ENCODE data around the gene EFCAB14.
"Not testable (repeated sequence)": the region's sequence is repeated elsewhere in the genome, so short reads cannot be mapped to it uniquely, and the experiment has no call there.

EFCAB14 gene

GRCh38 chr1:46721686-46722205, 2.8 kb upstream of the EFCAB14 start:
- no peak for DNase-seq

DNA sequence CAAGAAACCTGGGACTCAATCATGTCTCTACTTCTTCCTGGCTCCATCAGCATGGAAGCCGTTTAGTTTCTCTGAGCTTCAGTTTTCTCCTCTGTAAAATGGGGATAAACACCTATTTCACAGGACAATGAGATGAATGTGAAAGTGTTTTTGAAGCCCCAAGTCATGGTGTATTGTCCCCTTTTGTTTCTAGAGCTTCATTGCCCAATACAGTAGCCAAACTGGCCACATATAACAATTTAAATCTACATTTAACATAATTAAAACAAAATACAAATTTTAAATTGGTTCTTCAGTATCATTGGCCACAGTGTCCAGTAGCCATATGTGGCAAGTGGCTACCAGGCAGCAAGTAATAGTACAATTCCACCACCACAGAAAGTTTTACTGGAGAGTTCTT, 2.3 kb upstream of the EFCAB14 start:
- DNase-seq = no peak

DNA sequence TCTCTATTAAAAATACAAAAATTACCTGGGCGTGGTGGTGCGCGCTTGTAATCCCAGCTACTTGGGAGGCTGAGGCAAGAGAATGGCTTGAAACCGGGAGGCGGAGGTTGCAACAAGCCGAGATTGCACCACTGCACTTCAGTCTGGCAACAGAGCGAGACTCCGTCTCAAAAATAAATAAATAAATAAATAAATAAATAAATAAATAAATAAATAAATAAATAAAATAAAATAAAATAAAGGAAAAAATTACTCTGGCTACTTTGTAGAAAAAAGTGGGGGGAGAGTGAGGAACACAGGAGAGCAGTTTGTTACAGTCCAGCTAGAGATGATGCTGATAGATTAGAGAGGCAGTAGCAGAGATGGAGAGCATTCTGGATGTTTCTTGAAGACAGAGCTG, 1.4 kb upstream of the EFCAB14 start:
- not testable (repeated sequence) for DNase-seq

DNA sequence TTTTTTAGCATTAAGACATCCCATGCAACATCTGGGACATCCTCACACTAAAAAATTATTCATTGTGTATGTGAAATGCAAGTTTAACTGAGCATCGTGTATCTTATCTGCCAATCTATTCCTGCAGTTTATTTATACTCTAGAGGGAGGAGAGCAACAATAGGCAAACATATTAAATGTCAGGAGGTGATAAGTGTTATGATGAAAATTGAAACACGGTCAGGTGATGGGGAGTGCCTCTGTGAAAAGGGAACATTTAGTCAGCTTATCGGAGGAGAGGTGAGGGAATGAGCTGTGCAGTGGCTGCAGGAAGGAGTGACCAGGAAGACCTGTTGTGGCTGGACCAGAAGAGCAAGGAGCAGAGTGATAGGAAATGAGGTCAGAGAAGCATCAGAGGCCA, 775 bp upstream of the EFCAB14 start:
- DNase-seq = no peak

DNA sequence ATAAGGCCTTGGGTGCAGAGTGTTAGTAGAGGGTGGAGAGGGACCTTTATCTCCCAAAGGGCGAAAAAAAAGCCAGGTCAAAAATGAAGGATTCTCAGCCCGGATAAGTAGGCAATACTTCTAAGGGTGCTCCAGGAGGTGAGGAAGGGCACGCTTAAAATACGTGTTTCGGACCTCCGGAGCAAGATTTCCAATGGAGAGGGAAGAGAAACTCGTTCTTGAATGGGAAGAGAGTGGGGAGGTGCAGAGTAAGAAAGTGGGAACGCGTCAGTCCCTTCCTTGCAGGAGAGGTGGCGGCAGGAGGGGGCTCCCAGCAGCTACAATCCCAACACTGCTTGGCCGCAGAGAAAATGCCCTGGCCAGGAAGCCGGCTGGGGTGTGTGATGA, 581 bp downstream of the EFCAB14 start:
- DNase-seq = no peak

DNA sequence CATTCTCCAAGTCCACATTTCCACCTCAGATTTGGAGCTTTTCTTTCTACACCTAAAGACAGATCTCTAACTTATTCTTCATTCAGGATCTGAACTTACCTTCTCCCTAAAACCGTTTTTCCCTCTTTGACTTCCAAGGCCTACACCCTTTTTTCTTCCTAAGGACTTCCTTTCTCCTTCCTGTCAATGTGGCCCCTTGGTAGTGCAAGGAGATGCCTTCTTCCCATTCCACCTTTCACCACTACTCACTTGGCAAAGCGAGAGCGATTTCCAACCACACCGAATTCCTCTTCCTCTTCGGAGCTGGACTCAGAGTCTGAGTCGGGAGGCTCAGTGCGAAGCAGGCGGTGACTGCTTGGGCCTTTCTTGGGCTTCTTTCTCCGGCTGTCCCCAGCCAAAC, 1.3 kb downstream of the EFCAB14 start:
- DNase-seq = no peak

- DNase-seq = no peak
Measured at GRCh38 chr1:46714976-46715375, 3.9 kb downstream of the EFCAB14 start.

DNA sequence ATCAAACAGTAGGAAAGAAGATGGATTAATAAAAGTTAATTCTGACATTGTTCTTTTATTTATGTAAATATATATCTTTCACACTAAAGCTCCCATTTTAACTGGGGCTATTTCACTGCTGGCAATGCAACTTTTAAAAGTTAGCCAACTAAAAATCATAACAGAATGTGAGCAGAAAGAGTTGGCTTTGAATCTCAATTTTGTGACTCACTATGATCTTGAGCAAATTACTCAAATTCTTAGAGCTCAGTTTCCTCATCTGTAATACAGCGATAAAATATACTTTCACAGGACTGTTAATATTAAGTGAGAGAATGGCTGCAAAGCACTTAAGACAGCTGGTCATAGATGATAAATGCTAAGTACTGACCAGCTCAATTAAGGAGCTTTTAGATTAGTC, 10.8 kb downstream of the EFCAB14 start:
- DNase-seq = no peak

- no peak for DNase-seq
Measured at GRCh38 chr1:46705408-46705807, 13.5 kb downstream of the EFCAB14 start.

DNA sequence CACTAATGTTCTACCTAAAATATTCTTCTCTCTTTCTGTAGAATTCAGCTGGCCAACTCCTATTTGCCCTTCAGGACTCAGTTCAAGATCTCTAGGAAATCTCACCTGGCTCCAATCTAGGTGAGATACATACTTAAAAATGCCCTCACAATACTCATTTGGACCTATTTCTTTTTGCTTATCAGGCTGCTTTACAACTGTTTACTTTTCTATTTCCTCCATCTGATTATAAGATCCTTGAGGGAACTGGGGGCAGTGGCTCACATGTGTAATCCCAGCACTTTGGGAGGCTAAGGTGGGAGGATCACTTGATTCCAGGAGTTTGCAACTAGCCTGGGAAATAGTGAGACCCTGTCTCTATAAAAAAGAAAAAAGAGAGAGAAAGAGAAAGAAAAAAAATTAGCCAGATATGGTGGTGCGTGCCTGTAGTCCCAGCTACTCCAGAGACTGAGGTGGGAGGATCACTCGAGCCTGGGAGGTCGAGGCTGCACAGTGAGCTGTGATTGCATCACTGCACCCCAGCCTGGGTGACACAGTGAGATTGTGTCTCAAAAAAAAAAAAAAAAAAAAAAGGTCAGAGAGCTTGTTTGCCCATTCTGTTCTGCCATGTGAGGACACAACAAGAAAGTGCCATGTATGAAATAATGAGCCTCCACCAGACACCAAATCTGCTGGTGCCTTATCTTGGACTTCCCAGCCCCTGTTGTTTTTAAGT, 14.8 kb downstream of the EFCAB14 start:
- DNase-seq = no peak

GRCh38 chr1:46699666-46700065, 19.2 kb downstream of the EFCAB14 start:
- DNase-seq = no peak

- no peak for DNase-seq
Measured at GRCh38 chr1:46697053-46697452, 21.9 kb downstream of the EFCAB14 start.

DNA sequence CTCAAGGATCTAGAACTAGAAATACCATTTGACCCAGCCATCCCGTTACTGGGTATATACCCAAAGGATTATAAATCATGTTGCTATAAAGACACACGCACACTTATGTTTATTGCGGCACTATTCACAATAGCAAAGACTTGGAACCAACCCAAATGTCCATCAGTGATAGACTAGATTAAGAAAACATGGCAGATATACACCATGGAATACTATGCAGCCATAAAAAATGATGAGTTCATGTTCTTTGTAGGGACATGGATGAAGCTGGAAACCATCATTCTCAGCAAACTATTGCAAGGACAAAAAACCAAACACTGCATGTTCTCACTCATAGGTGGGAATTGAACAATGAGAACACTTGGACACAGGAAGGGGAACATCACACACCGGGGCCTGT, 24.2 kb downstream of the EFCAB14 start:
- DNase-seq = not testable (repeated sequence)

GRCh38 chr1:46692811-46693770, 25.8 kb downstream of the EFCAB14 start:
- DNase-seq = no peak

GRCh38 chr1:46691997-46692790, 26.7 kb downstream of the EFCAB14 start:
- no peak for DNase-seq

- DNase-seq = no peak
Measured at GRCh38 chr1:46690931-46691421, 27.9 kb downstream of the EFCAB14 start.

DNA sequence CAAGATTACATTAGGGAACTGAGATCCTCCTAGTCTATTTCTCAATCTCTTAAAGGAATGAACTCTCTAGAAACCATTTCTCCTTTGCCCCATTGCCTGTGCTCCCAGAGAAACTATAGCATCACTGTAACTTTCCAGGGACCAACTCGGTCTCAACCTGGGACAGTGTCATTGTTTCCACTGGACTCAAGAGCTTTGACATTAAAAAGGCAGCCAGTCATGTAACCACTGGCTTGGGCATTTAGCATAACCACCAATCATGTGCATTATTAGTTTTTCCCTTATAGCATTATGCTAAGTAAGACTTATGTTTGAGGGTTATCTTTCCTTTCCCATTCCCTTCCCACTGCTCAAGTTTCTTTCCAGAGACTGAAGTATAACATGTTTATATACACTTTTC, 29.0 kb downstream of the EFCAB14 start:
- DNase-seq = no peak

DNA sequence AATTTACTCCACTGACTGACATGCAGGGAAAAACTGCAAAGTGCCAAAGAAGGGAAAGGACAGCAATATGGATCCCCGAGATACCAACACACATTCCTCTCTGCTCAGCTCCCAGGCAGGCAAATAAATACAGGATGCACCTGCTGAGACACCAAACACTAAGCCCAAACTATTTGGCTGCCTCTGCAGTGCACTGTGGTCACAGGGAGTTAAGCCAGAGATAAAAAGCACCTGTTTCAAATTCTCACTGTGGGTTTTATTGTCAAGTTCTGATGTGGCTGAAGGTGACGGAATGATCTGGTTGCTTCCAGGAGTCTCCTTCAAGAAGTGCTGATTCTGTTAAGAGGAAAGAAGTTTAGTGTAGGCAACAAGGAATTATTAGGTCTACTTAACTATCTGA, 29.6 kb downstream of the EFCAB14 start:
- no peak for DNase-seq

- DNase-seq = no peak
Measured at GRCh38 chr1:46687921-46688509, 30.9 kb downstream of the EFCAB14 start.

DNA sequence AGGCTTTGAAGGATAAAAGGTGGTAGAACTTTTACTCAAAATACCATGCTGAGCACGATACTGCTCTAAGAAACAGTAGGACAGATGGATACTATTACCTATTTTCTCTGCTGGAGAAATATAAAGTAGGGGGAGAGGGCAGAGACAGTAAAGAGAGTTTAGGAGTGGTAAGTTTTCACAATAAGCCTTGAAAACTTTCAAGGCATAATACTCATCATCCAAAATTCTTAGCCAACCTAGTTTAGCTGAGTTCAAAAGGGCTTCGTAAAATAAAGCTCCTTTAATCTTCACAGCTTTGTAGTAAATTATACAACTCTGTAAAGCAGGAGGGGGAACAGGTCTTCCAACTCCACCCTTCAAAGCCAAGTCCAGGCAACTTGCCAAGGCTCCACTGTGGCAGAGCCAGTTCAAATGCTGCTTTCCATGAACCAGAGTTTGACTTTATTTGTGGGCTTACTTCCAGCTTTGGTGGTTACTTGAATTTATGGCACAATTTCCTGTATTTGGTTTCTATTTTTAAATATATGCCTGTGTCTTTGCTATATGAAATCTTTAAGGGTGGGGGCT, 31.7 kb downstream of the EFCAB14 start:
- no peak for DNase-seq

GRCh38 chr1:46686255-46686654, 32.7 kb downstream of the EFCAB14 start:
- no peak for DNase-seq

GRCh38 chr1:46684670-46685069, 34.2 kb downstream of the EFCAB14 start:
- DNase-seq = no peak

All from NCI-H1417 treated with DMSO at 0.1 percent for 48 hours (cell line).